Stimulated activated naive CD4-positive, alpha-beta T cell (primary cell): ENCODE data around the gene CDKN2D.

Experiments
- DNase-seq, 6 experiments: peaks; one replicate each; lab custom pipeline; 2025; lab: John Stamatoyannopoulos, UW

The CDKN2D gene

DNA sequence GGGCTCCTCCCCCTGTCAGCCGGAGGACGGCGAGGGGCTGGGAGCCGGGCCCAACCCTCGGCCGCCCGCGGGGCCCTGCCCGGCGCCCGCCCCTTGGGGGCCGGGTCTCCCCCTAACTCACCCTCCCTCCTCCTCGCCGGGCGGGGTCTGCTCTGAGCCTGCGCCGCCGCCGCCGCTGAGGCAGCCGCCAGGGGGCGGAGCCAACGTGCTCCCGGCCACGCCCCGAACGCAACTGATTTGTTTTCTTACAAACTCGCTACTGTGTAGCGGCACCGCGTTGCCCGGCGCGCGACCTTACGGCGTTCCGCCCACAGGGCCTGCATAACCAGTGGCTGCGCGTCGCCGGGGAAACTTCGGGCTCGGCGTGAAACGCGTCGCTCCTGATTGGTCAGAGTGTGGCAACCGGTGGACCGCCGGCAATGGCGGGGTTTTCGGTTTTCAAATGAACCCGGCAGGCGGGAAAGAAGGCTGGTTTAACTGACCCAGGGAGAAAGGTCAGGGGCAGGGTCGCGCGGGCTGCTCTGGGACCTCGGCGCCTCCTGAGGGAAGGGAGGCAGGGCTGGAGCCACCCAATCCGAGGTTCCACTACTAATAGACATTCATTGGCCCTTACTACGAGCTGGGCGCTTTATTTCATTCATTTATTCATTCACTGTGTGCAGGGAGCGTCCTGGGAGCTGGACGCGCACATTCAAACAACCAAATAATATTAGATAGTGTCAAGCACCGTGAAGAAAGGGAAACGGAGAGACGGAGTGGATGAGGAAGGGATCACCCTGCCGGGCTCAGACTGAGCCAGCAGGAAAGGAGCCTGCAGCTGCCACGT lies at the start of gene CDKN2D:
TSS of gene CDKN2D (minus strand) at position 154 of the 826 bp plus-strand sequence. CDS start 326 bp downstream, outside the sequence.
- peak; percentile 98 to 100 (median 99) for DNase-seq

DNA sequence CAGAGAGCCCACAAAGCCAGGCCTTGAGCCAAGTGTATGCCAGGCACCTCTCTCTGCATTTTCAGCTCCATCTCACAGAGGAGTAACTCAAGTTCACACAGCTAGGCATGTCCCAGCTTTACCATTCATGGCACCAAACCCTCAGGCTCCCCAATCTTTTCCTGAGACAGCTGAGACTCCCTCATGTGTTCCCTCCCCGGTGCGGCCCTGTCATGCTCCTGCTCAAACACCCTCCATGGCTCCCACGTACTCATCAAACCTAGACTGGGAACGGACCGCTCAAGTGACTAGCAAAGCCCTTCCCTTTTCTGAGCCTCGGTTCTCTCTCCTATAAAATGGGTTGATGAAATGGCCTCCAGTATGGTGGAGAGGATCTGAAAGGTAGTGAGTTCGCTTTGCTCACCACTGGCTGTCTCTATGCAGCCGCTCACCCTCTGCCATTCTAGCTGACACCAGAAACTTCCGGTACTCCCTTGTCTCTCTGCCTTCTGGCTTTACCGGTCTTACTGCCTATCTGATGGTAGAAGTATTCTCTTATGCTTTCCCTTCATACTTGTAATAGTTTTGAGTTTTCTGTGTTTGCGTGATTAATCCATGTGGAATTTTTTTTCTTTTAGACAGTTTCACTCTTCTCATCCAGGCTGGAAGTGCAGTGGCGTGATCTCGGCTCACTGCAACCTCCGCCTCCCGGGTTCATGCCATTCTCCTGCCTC lies 48.8 kb upstream of the CDKN2D start:
- no peak for DNase-seq

DNA sequence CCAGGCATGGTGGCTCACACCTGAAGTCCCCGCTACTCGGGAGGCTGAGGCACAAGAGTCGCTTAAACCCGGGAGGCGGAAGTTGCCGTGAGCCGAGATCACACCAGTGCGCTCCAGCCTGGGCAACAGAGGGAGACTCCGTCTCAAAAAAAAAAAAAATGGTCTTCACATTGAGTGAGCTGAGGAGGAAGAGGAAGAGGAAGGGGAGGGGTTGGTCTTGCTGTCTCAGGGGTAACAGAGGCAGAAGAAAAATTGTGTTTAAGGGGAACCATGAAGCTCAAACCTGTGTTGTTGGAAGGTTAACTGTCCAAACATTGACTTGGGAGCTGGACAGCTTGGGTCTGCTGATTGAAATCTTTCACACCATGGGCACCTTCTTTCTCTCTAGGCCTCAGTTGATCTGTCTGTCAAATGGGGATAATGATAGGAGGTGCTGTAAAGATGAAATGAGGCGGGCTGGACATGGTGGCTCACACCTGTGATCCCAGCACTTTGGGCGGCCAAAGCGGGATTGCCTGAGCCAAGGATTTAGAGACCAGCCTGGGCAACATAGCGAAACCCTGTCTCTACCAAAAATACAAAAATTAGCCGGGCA lies 46.7 kb upstream of the CDKN2D start:
- no peak for DNase-seq

GRCh38 chr19:10612499-10613119 lies 43.8 kb upstream of the CDKN2D start:
- no peak for DNase-seq

DNA sequence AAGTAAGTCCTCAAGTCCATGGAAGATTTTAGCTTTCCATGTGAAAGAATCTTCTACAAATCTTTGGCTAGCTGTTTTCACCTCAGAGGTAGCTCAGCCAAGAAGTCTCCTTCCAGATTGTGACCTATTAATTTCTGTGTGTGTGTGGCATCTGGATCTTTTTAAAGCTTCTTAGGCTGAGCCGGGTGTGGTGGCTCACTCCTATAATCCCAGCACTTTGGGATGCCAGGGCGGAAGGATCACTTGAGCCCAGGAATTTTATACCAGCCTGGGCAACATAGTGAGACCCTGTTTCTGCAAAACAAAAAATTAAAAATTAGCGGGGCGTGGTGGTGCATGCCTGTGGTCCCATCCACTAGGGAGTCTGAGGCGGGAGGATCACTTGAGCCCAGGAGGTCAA lies 43.1 kb upstream of the CDKN2D start:
- no peak for DNase-seq

DNA sequence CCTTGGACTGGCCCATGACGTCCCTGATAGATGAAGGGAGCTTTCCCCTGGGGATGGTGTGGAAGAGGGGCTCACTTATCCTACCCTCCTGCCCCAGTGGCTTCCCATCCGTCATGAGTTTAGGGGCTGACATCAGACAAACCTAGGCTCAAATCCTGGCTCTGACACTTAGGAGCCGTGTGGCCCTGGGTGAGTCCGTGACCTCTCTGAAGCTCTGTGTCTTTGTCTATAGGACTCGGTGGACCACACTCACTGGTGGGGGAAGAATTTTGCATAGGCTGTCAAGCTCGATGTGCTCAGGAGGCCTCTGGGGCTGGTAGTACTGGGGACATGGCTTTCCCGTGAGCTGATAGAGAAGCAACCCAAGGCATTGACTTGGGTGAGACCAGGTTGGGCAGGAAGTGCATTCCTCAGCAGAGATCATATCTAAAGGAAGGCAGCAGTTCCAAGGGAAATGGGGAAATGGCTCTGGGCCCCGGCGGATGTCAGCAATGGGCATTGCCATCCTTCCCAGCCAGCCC lies 35.7 kb upstream of the CDKN2D start:
- DNase-seq: peak in 4 of 6 experiments; percentile 14 to 57 (median 30)

GRCh38 chr19:10603873-10604459 lies 35.2 kb upstream of the CDKN2D start:
- peak in 5 of 6 experiments; percentile 25 to 70 (median 60) for DNase-seq

- peak; percentile 67 to 91 (median 86) for DNase-seq
Observed at GRCh38 chr19:10603084-10603872, 34.5 kb upstream of the CDKN2D start.

GRCh38 chr19:10602330-10603083 lies 33.7 kb upstream of the CDKN2D start:
- DNase-seq: peak; percentile 71 to 90 (median 86)

- no peak for DNase-seq
Observed at GRCh38 chr19:10601999-10602329, 33.2 kb upstream of the CDKN2D start.

- no peak for DNase-seq
Observed at GRCh38 chr19:10600149-10600548, 31.4 kb upstream of the CDKN2D start.

DNA sequence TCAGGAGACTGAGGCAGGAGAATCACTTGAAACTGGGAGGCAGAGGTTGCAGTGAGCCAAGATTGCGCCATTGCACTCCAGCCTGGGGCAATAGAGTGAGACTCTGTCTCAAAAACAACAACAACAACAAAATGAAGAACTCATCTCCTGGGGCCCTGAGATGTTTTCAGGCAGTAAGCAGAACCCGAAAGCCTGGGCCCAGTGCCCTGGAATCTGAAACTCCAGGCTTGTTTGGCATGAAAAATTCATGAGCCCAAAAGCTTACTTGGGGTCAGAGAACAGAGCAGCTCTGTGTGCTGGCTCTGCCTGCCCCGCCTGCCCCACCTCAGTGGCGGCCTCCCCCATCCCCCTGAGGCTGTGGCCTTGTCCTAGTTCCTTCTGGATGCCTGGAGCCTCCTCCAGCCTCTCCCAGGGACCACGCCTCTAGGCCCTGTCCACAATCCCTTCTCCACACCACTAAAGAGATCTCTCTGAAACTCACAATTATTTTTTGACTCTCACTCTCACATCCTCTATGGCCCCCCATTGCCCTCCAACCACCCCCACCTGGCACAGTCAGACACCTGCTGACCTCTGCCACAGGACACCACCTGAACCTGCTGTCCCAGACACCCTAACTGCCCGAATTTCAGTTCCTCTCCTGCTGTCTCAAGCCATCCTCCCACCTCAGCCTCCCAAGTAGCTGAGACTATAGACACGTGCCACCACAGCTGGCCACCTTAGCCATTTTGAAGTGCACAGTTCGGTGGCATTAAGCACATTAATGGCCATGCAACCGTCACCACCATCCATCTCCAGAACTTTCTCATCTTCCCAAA lies 25.2 kb upstream of the CDKN2D start:
- DNase-seq: no peak

- DNase-seq: no peak
Observed at GRCh38 chr19:10593148-10593547, 24.4 kb upstream of the CDKN2D start.

- no peak for DNase-seq
Observed at GRCh38 chr19:10587839-10588150, 19.0 kb upstream of the CDKN2D start.

DNA sequence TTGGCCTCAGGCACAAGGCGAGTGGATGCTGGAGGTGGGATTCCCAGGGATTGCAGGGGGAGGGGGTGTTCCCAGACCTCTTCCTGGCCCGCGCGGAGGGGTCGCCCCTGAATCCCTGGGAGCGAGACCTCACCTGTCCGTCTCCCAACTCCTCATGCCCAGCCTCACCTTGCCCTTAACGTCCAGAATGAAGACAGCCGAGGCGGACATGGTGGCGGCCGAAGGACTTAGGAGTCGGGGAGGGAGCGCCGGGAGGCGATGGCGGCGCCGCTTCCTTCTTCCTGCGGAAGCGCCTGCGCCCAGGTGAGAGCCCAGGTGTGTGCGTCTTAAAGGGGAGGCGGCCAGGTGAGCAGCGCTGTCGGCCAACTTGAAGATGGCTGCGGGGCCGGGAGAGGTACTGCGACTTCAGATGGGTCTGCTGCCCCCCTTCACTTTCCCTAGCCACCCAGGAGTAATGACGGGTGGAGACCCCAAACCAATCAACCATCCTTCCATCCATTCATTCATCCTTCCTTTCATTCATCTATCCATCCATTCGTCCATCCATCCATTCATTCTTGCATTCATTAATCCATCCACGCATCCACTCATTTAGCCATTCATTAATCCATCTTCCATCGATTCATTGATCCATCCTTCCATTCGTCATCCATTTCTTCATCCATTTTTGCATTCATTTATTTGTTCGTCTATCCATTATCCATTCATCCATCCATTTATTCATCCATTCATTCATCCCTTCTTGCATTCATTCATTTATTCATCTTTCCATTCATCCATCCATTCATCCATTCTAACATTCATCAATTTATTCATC lies 18.5 kb upstream of the CDKN2D start, which contains the start of gene AP1M2:
TSS of gene AP1M2 (minus strand) at position 291 of the 817 bp plus-strand sequence. CDS start at position 210, 81 bp downstream.
- DNase-seq: no peak

DNA sequence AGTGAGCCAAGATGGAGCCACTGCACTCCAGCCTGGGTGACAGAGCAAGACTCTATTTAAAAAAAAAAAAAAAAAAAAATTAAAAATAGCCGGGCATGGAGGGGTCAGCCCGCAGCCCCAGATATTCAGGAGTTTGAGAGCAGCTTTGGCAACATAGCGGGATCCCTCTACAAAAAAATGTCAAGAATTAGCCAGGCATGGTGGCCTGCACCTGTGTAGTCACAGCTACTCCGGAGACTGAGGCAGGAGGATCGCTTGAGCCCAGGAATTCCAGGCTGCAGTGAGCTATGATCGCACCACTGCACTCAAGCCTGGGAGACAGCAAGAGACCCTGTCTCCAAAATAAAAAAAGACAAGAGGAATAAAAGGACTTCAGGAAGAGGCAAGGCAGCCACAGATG lies 17.6 kb upstream of the CDKN2D start:
- no peak for DNase-seq

DNA sequence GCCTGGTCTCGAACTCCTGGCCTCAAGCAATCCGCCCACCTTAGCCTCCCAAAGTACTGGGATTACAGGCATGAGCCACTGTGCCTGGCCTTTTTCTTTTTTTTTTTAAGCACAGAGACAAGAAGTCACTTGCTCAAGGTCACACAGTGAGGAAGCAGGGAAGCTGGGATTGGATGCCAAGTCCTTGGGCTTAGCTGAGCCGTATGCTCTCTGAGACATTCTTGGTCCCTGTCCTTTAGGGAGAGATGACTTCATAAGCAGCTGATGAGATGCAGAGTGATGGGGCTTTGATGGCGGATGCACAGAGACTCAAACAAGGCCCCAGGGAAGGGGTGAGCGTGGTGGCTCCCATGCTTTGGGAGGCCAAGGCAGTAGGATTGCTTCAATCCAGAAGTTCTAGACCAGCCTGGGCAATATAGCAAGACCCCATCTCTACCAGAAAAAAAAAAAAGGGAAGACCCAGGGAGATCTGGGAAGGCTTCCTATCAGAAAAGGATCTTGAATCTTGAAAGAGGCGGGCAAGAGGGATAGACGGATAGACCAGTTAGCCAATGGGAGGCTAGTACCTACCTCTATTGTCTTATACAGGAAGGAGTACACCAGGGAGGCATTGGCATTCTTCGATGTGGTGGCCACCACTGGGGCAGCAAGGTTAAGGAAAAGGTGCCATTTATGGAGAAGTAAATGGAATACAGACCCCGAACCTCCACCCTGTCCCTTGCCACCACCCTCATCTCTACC lies 14.4 kb upstream of the CDKN2D start:
- DNase-seq: no peak

GRCh38 chr19:10582091-10582490 lies 13.3 kb upstream of the CDKN2D start:
- no peak for DNase-seq
